Dendritic cell treated with granulocyte-macrophage colony-stimulating factor and Interleukin-4, amounts not matched to agents 40 ng/mL and 50 ng/mL, for 4 days (primary cell): Measurements from ENCODE around the gene SHANK1.

Experiments used
- H3K27ac Mint-ChIP-seq: one replicate; pipeline ENCODE4 v1.8.0; 2022; ENCODE audit warnings: mild to moderate bottlenecking, mixed read lengths
- H3K27me3 Mint-ChIP-seq: one replicate; pipeline ENCODE4 v1.8.0; 2022; ENCODE audit warnings: mild to moderate bottlenecking, mixed read lengths
- H3K36me3 Mint-ChIP-seq: one replicate; pipeline ENCODE4 v1.8.0; 2022; ENCODE audit warnings: low read depth, mixed read lengths
- H3K4me1 Mint-ChIP-seq: one replicate; pipeline ENCODE4 v1.8.0; 2022; ENCODE audit warnings: low read depth, mixed read lengths
- H3K4me3 Mint-ChIP-seq: one replicate; pipeline ENCODE4 v1.8.0; 2022; ENCODE audit warnings: mild to moderate bottlenecking, moderate library complexity, mixed read lengths
- H3K9me3 Mint-ChIP-seq: one replicate; pipeline ENCODE4 v1.8.0; 2022; ENCODE audit warnings: mixed read lengths
- intact Hi-C: fragments of 100-400 bp; cut with micrococcal nuclease; formaldehyde crosslinking; loops from one replicate; pipeline ENCODE4 v1.15.0; 2022

The SHANK1 gene

DNA sequence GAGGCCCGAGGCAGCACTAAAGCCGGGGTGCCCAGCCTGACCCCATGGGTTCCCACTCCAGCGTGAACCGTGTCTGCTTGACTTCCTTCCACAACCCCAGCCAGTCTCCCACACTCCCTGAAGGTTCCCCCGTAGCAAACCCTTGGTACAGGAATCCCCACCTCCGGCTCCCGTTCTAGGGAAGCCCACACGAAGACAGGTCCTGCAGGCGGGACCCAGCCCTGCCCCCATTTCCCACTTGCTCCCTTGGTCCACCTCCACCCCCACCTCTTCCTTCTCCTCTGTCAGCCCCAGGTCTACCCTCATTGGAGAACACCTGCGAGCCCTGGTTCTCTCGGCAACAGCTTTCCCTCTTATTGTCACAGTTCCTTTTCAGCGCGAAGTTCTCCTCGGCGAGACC, 46.5 kb downstream of the SHANK1 start:
- Mint-ChIP-seq H3K4me1 (no peaks in the 10 kb centered on the region), H3K27ac (no peak overlapping the region), H3K9me3 (no peaks in the 10 kb centered on the region), H3K4me3 (no peak overlapping the region), H3K36me3 (no peaks in the 10 kb centered on the region), H3K27me3 (peaks cover 69% of the 10 kb centered on the region)
- intact Hi-C loops, result no loop called here

GRCh38 chr19:50670102-50670380, 49.6 kb downstream of the SHANK1 start:
- H3K36me3 Mint-ChIP-seq, result no peaks in the 10 kb centered on the region
- no peak overlapping the region for H3K27ac Mint-ChIP-seq
- no peak overlapping the region for H3K4me3 Mint-ChIP-seq
- intact Hi-C loops, result no loop called here
- peaks cover 75% of the 10 kb centered on the region for H3K27me3 Mint-ChIP-seq
- no peaks in the 10 kb centered on the region for H3K9me3 Mint-ChIP-seq
- H3K4me1 Mint-ChIP-seq, result no peaks in the 10 kb centered on the region

GRCh38 chr19:50669302-50670101, 50.1 kb downstream of the SHANK1 start:
- Mint-ChIP-seq H3K27me3 (peaks cover 79% of the 10 kb centered on the region), H3K36me3 (no peaks in the 10 kb centered on the region), H3K4me3 (no peak overlapping the region), H3K4me1 (no peaks in the 10 kb centered on the region), H3K27ac (no peak overlapping the region), H3K9me3 (no peaks in the 10 kb centered on the region)
- intact Hi-C loops, result loop anchor here (1.0 kb wide), 1 partner anchor 114 kb away; no protein-coding TSS in a partner anchor

- Mint-ChIP-seq H3K9me3 (no peaks in the 10 kb centered on the region), H3K36me3 (no peaks in the 10 kb centered on the region), H3K4me1 (no peaks in the 10 kb centered on the region), H3K27ac (no peak overlapping the region), H3K27me3 (peaks cover 79% of the 10 kb centered on the region), H3K4me3 (no peak overlapping the region)
- intact Hi-C loops, result loop anchor here (1.0 kb wide), 1 partner anchor 114 kb away; no protein-coding TSS in a partner anchor
These were observed 50.7 kb downstream of the SHANK1 start for GRCh38 chr19:50668879-50669278.

- H3K9me3 Mint-ChIP-seq, result no peaks in the 10 kb centered on the region
- H3K4me3 Mint-ChIP-seq, result no peak overlapping the region
These were observed 51.2 kb downstream of the SHANK1 start for GRCh38 chr19:50668416-50668815.

GRCh38 chr19:50667759-50668231, 51.8 kb downstream of the SHANK1 start:
- intact Hi-C loops, result no loop called here
- H3K4me3 Mint-ChIP-seq, result no peak overlapping the region
- H3K4me1 Mint-ChIP-seq, result no peaks in the 10 kb centered on the region
- peaks cover 76% of the 10 kb centered on the region for H3K27me3 Mint-ChIP-seq
- H3K36me3 Mint-ChIP-seq, result no peaks in the 10 kb centered on the region
- no peaks in the 10 kb centered on the region for H3K9me3 Mint-ChIP-seq
- no peak overlapping the region for H3K27ac Mint-ChIP-seq

More at GRCh38 chr19:50668416-50668815, 51.2 kb downstream of the SHANK1 start:
- Mint-ChIP-seq H3K4me1 (no peaks in the 10 kb centered on the region), H3K36me3 (no peaks in the 10 kb centered on the region), H3K27me3 (peaks cover 77% of the 10 kb centered on the region), H3K27ac (no peak overlapping the region)
- intact Hi-C loops, result no loop called here

- H3K4me3 Mint-ChIP-seq, result no peak overlapping the region
- no peaks in the 10 kb centered on the region for H3K36me3 Mint-ChIP-seq
- H3K27me3 Mint-ChIP-seq, result peaks cover 77% of the 10 kb centered on the region
- no peaks in the 10 kb centered on the region for H3K4me1 Mint-ChIP-seq
- intact Hi-C loops, result no loop called here
- no peak overlapping the region for H3K27ac Mint-ChIP-seq
- H3K9me3 Mint-ChIP-seq, result no peaks in the 10 kb centered on the region
These were observed 52.3 kb downstream of the SHANK1 start for GRCh38 chr19:50667177-50667758.

GRCh38 chr19:50666346-50667176, 53.0 kb downstream of the SHANK1 start:
- Mint-ChIP-seq H3K27me3 (peaks cover 77% of the 10 kb centered on the region), H3K4me1 (no peaks in the 10 kb centered on the region), H3K4me3 (no peak overlapping the region), H3K36me3 (no peaks in the 10 kb centered on the region), H3K9me3 (no peaks in the 10 kb centered on the region), H3K27ac (no peak overlapping the region)
- intact Hi-C loops, result no loop called here

DNA sequence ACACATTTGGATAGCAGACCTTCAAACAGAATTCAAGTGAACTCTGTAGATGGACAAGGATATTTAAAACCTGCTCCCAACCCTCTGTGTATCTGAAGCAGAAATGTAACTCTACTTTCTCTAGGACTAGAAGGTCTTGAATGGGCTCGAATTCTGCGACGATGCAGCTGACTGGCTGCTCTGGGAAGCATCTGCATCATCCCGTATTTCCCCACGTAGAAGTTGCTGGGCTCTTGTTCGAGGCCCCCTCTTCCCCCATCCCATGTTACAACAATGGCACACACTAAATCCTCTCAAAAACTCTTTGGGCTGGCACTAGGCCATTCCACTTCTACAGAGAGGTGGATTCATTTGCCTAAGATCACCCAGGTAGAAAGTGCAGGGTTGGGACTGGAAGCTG, 55.4 kb downstream of the SHANK1 start:
- H3K4me1 Mint-ChIP-seq, result no peaks in the 10 kb centered on the region
- intact Hi-C loops, result no loop called here
- no peak overlapping the region for H3K4me3 Mint-ChIP-seq
- H3K36me3 Mint-ChIP-seq, result no peaks in the 10 kb centered on the region
- no peak overlapping the region for H3K27ac Mint-ChIP-seq
- H3K9me3 Mint-ChIP-seq, result no peaks in the 10 kb centered on the region
- H3K27me3 Mint-ChIP-seq, result peaks cover 69% of the 10 kb centered on the region

- peaks cover 3% of the 10 kb centered on the region for H3K4me1 Mint-ChIP-seq
- intact Hi-C loops, result no loop called here
- peaks cover 2% of the 10 kb centered on the region for H3K36me3 Mint-ChIP-seq
- H3K9me3 Mint-ChIP-seq, result peaks cover 1% of the 10 kb centered on the region
- peaks cover 71% of the 10 kb centered on the region for H3K27me3 Mint-ChIP-seq
- H3K27ac Mint-ChIP-seq, result no peak overlapping the region
- H3K4me3 Mint-ChIP-seq, result no peak overlapping the region
These were observed 56.2 kb downstream of the SHANK1 start for GRCh38 chr19:50663482-50663790.

- Mint-ChIP-seq H3K4me1 (peaks cover 8% of the 10 kb centered on the region), H3K27ac (no peak overlapping the region), H3K27me3 (peaks cover 75% of the 10 kb centered on the region), H3K9me3 (peaks cover 7% of the 10 kb centered on the region), H3K36me3 (peaks cover 6% of the 10 kb centered on the region), H3K4me3 (no peak overlapping the region)
- intact Hi-C loops, result no loop called here
These were observed 56.7 kb downstream of the SHANK1 start for GRCh38 chr19:50662651-50663481.

DNA sequence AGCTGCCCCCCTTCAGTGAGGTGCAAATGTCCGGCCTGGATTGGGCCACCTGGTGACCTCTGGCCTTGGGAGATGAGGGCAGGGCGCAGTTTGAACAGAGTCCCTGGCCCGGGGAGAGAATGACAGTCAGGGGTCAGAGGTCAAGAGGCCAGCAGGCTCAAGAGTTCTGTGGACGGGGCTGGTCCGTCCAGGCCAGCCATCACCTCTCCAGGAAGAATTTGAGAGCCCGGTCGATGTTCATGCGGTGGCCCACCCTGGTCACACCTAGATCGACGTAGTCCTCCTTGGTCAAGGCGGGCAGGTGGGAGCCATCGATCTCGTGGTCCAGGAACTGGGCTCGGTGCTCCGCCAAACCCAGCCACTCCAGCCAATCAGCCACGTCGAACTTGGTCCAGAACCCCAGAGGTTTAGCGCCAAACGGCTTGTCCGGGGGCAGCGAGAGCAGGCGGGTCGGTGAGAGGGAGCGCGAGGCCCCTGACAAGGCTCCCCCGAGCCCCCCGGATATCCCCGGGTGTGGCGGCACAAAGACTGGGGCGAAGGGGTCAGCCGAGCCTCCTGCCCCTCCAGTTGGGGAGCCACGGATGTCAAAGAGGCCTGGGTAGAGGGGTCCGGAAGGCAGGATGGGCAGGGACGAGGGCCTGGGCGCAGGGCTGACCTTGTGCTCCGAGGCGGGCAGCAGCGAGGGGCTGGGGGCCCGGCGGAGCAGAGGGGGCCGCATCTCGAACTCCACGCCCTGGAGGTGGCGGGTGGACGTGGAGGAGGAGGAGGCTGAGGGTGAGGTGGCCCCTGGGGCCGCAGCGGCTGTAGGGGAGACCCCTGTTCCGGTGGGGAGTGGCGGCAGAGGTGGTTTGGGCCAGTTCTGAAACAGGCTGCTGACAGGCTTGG, 57.6 kb downstream of the SHANK1 start:
- Mint-ChIP-seq H3K36me3 (peaks cover 6% of the 10 kb centered on the region), H3K27ac (no peak overlapping the region), H3K4me3 (no peak overlapping the region), H3K4me1 (peaks cover 11% of the 10 kb centered on the region), H3K27me3 (peaks cover 80% of the 10 kb centered on the region), H3K9me3 (peaks cover 12% of the 10 kb centered on the region)
- intact Hi-C loops, result no loop called here

- intact Hi-C loops, result no loop called here
- peaks cover 11% of the 10 kb centered on the region for H3K4me1 Mint-ChIP-seq
- H3K36me3 Mint-ChIP-seq, result peaks cover 6% of the 10 kb centered on the region
- H3K27me3 Mint-ChIP-seq, result peaks cover 78% of the 10 kb centered on the region
- H3K9me3 Mint-ChIP-seq, result peaks cover 19% of the 10 kb centered on the region
- H3K27ac Mint-ChIP-seq, result no peak overlapping the region
- no peak overlapping the region for H3K4me3 Mint-ChIP-seq
These were observed 58.6 kb downstream of the SHANK1 start for GRCh38 chr19:50661023-50661422.
